Heart left ventricle (tissue), 16 donors: ENCODE results near the gene ZRANB1. TPM values are rescaled to one million over a fixed set of nuclear protein-coding genes. Genes with fewer than 3 reads are reported as not detected.

Experiments used
- ATAC-seq, 4 donors: fragments of 200-7000 bp; cut with Tn5 transposase; one replicate each; pipeline ENCODE4 v1.9.1; 2020 to 2022; ENCODE audit warnings: moderate library complexity in 4 of 4, mild to moderate bottlenecking in 3 of 4, moderate number of reproducible peaks in 1 of 4
- DNase-seq, 5 donors: peaks; one replicate each; pipeline ENCODE4 v3.0.0-alpha.2; 2020
- H3K27ac ChIP-seq, 12 donors: fragments of 200-600 bp; sonication (generic) in 4 of 12; one replicate each; pipeline versions ENCODE4 v1.5.0 to v1.8.0; 2016 to 2022; ENCODE audit warnings: mild to moderate bottlenecking in 2 of 12
- H3K27me3 ChIP-seq, 9 donors: fragments of 200-600 bp; sonication (generic) in 2 of 9; one replicate each; pipeline versions ENCODE4 v1.5.1 to v1.8.0; 2016 to 2022; ENCODE audit warnings: mild to moderate bottlenecking in 3 of 9
- H3K36me3 ChIP-seq, 9 donors: fragments of 200-600 bp; sonication (generic) in 2 of 9; one replicate each; pipeline versions ENCODE4 v1.5.0 to v1.8.0; 2018 to 2022; ENCODE audit warnings: mild to moderate bottlenecking in 2 of 9
- H3K4me1 ChIP-seq, 12 donors: fragments of 200-600 bp; sonication (generic) in 4 of 12; one replicate each; pipeline versions ENCODE4 v1.5.0 to v1.8.0; 2016 to 2022; ENCODE audit warnings: mild to moderate bottlenecking in 3 of 12
- H3K4me3 ChIP-seq, 12 donors: fragments of 200-600 bp; sonication (generic) in 4 of 12; one replicate each; pipeline versions ENCODE4 v1.5.0 to v1.8.0; 2017 to 2022; ENCODE audit warnings: mild to moderate bottlenecking in 9 of 12, moderate library complexity in 4 of 12
- H3K9me3 ChIP-seq, 12 donors: fragments of 200-600 bp; sonication (generic) in 4 of 12; one replicate each; pipeline versions ENCODE4 v1.5.0 to v1.8.0; 2016 to 2022; ENCODE audit warnings: mild to moderate bottlenecking in 1 of 12
- POLR2A ChIP-seq, 2 donors: fragments of 450-650 bp; IDR thresholded peaks; one replicate each; pipeline ENCODE4 v1.6.1; 2017; ENCODE audit warnings: antibody characterized with exemption in 2 of 2, mild to moderate bottlenecking in 2 of 2, moderate library complexity in 2 of 2
- WGBS, 4 donors: extraction: QIAGEN DNeasy Blood & Tissue Kit in 2 of 4; methylation state at CpG; one replicate each; pipeline versions ENCODE4 v1.1.5 to v1.1.7; 2013 to 2018; 5-methylcytosine and 5-hydroxymethylcytosine counted together
- intact Hi-C, 10 donors: fragments of 100-400 bp; cut with DNase I; formaldehyde crosslinking; loops; one replicate each; pipeline versions ENCODE4 v1.11.1 to v1.14.2; 2022
- microRNA-seq, 4 donors: library from miRNA; unstranded; fragments of <30 nt; microRNA quantifications; one replicate each; pipeline versions ENCODE4 to v1.2.0, GENCODE V29; 2017 to 2020
- polyA plus RNA-seq, 2 donors: library from polyadenylated mRNA; stranded (reverse); fragments of 200-250 nt; gene quantifications; one replicate each; pipeline ENCODE4 v1.2.3, GENCODE V29; 2013
- total RNA-seq, 9 donors: library from RNA; depleted of rRNA in 2 of 9; stranded (reverse); fragments of >200 nt in 2 of 9; fragmentation: NEBNext Ultra II Directional in 3 of 9; extraction: Animal tissue kit (Norgen Biotek cat#: 25700) in 3 of 9; gene quantifications; one replicate each; pipeline versions ENCODE4 v1.1.0 to v1.2.4, GENCODE V29; 2016 to 2023
- TF ChIP-seq, protein P1 (sequence below), 12 donors: fragments of 200-600 bp; sonication (generic) in 4 of 12; IDR thresholded peaks; one replicate each; pipeline versions ENCODE4 v1.5.0 to v1.8.0; 2018 to 2022; ENCODE audit warnings: antibody characterized with exemption in 12 of 12, mild to moderate bottlenecking in 5 of 12
- donor health status: ischemic (EF 13 %, LVEDD 7.1; RV severe dilation, severe dysfunction).
- donor health status: healthy with polysubstance abuse.
- donor health status: DM: no; HTN: yes; CAD: no.
- donor health status: DM: no; HTN: no; CAD: no.
- donor health status: ischemic (EF 25% LVEDD 6.9; RV normal size, moderate dysfunction).
- donor health status: ischemic (EF 25% LVEDD 5.7; RV mildly dilated, moderate dysfunction).
- donor health status: healthy.
- donor health status: DM: yes; HTN: yes; CAD: no.
- donor health status: ischemic (EF 35%, LVEDD 5.7; RV mildly dilated, moderate dysfunction).
- donor health status: nonischemic (EF 11% LVEDD 7.7; RV severe dilation, severe dysfunction).
- donor health status: DM: yes; HTN: yes; CAD: no.
- donor health status: PGD.
- donor health status: ischemic (EF 29% LVEDD 5.4; RV normal size, mild dysfunction).
- donor health status: nonischemic (EF 23%, LVEDD 6.1; RV moderate dilation, normal function).

The ZRANB1 gene
- total and polyA plus RNA-seq, 11 donors: 11.4 to 31.3 (median 25.6) TPM

DNA sequence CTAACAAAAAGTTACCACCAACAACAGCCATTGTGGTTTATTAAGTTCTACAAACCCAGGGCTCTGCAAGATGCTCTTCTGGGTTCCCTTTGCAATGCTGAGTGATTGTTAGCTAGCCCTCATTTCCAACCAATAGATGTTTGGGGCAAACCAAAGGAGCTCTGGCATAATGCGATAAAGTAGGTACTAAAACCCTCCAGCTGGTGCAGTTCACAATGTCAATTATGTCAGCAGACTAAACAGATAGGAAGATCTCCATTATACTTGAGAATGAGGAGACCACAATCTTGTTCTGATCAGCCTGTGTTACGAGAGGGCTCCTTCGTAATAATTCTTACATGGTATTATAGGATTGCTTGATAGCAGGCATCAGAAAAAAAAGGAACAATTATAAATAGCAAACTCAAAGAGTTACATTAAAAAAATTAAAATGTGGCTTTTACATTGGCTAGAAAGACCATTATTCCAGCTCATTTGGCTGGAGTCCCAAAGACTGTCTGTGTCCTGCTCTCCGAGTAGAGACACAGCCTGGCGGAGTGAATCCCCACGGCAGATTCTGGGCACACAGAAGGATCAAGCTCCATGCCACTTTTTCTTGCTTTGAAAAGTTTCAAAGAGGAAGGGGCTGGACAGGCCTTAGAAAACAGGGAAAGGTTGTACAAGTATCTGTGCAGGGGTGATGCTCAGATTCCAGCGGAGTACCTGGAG, 93.8 kb downstream of the ZRANB1 start:
- no peaks in the 10 kb centered on the region for H3K9me3 ChIP-seq
- DNase-seq (no peak), ATAC-seq (no peak)
- peaks cover 6 to 74% (median 40%) of the 10 kb centered on the region in 12 donors for H3K4me1 ChIP-seq
- 56 to 67% (median 60%) methylated on average over 7 of the region's 7 CpGs for WGBS, 4 donors
- peaks cover 0 to 24% (median 5%) of the 10 kb centered on the region in 9 donors for H3K36me3 ChIP-seq
- no peaks in the 10 kb centered on the region for H3K27me3 ChIP-seq
- peak overlapping the region in 3 of 12 donors; percentile 13 to 37 (median 13) for H3K27ac ChIP-seq
- peak overlapping the region in 1 of 12 donors; percentile 13 for H3K4me3 ChIP-seq
- intact Hi-C loops: loop anchor here in 2 of 10 donors (5.0 kb wide), 1 partner anchor 33 kb away; no protein-coding TSS in a partner anchor
- TF ChIP-seq POLR2A (IDR thresholded peaks at IDR 0.05): no peak
- TF ChIP-seq, protein P1, sequence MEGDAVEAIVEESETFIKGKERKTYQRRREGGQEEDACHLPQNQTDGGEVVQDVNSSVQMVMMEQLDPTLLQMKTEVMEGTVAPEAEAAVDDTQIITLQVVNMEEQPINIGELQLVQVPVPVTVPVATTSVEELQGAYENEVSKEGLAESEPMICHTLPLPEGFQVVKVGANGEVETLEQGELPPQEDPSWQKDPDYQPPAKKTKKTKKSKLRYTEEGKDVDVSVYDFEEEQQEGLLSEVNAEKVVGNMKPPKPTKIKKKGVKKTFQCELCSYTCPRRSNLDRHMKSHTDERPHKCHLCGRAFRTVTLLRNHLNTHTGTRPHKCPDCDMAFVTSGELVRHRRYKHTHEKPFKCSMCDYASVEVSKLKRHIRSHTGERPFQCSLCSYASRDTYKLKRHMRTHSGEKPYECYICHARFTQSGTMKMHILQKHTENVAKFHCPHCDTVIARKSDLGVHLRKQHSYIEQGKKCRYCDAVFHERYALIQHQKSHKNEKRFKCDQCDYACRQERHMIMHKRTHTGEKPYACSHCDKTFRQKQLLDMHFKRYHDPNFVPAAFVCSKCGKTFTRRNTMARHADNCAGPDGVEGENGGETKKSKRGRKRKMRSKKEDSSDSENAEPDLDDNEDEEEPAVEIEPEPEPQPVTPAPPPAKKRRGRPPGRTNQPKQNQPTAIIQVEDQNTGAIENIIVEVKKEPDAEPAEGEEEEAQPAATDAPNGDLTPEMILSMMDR (IDR thresholded peaks at IDR 0.05): no peak

DNA sequence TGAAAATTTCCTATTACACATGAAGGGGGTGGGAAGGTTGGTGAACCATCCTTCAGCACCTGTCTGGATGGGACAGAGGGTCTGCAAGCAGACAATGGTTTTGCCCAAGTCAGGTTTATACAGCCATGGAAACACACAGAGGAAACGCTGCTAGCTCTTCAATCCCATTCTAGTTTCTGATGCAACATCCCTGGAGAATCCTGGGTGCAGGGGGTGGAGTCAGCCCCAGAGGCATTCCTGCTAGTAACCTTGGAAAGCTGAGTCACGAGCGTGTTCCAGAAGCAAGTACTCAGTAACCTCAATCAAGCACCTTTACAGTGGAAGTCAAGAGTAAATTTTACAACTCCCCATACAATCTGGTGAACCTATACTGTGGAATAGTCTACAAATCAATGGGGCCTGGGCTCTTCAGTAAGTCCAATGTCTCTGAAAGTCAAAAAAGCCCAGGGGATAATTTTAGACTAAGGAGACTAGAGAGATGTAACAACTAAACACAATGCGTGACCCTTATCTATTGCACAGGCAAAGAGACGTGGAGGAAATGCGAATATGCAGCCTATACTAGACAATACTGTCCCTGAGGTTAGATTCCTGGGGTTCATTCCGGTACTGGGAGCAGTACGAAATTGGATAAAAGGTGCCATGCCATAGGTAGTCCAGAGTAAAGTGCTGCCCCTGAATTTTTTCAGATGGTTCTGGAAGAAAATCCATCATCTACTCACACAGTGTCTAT, 95.4 kb downstream of the ZRANB1 start:
- Histone ChIP-seq H3K27ac (peak overlapping the region in 7 of 12 donors; percentile 30 to 63 (median 45)), H3K4me1 (peaks cover 6 to 75% (median 42%) of the 10 kb centered on the region in 12 donors), H3K4me3 (no peak overlapping the region), H3K27me3 (no peaks in the 10 kb centered on the region), H3K36me3 (peaks cover 0 to 24% (median 5%) of the 10 kb centered on the region in 9 donors), H3K9me3 (no peaks in the 10 kb centered on the region)
- ATAC-seq (peak in 2 of 4 donors; percentile 48 to 73), DNase-seq (no peak)
- no peak for TF ChIP-seq POLR2A (IDR thresholded peaks at IDR 0.05)
- TF ChIP-seq, protein P1 (IDR thresholded peaks at IDR 0.05): no peak
- WGBS, 4 donors: 51 to 64% (median 58%) methylated on average over 8 of the region's 8 CpGs
- intact Hi-C loops: loop anchor here in 2 of 10 donors (5.0 kb wide), 1 partner anchor 35 kb away; no protein-coding TSS in a partner anchor

Small RNA genes within 50 kb of the gene (microRNA-seq; reads per million reads assigned to microRNA genes)
- 0 to 0.77 (median 0) reads per million in 4 donors for gene MIR4296

Other genes starting within 250 kb of the ZRANB1 start
- gene FAM53B, start 197.7 kb upstream of the ZRANB1 start, total RNA-seq: 10 to 100 TPM; 30.2 to 57.7 (median 36.3) TPM
- gene FAM53B, start 197.7 kb upstream of the ZRANB1 start, polyA plus RNA-seq: 10 to 100 TPM; 23.7 to 25.6 TPM
- 10 to 100 TPM in 6 of 9 donors, 1 to 10 TPM in 3; 3.6 to 14.8 (median 11.6) TPM for gene EEF1AKMT2, start 150.2 kb upstream of the ZRANB1 start, total RNA-seq
- gene EEF1AKMT2, start 150.2 kb upstream of the ZRANB1 start, polyA plus RNA-seq: 10 to 100 TPM; 10.4 to 10.5 TPM
- gene ABRAXAS2, start 140.3 kb upstream of the ZRANB1 start, total RNA-seq: 10 to 100 TPM in 8 of 9 donors, 1 to 10 TPM in 1; 9.9 to 16.1 (median 13.7) TPM
- gene ABRAXAS2, start 140.3 kb upstream of the ZRANB1 start, polyA plus RNA-seq: 10 to 100 TPM in 1 of 2 donors, 1 to 10 TPM in 1; 4.5 to 12.1 TPM
- 10 to 100 TPM; 23.9 to 45.5 (median 30.0) TPM for gene CTBP2, start 218.4 kb downstream of the ZRANB1 start, total RNA-seq
- 10 to 100 TPM; 10.1 to 29.1 TPM for gene CTBP2, start 218.4 kb downstream of the ZRANB1 start, polyA plus RNA-seq